ENCODE results near the gene CAMSAP1.

The CAMSAP1 gene

DNA sequence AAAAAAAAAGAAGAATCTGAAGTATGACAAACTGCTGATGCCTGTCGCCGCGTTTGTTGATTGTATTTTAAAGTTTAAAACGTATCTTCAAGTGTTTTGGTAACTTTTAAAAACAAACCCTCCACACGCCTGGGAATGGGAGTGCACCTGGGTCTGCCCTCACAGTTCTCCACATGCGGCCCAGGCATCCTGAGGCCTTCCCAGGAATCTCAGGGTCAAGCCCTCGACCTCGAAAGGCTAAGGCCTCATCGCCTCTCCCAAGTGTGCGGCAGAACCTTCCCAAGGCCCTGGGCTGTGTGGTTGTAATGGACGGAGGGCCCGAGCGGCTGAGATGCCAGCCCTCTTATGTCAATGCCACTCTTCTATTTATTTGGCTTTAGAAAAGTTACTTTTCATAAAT, 94.4 kb downstream of the CAMSAP1 start:
- DNase-seq = no peak

DNA sequence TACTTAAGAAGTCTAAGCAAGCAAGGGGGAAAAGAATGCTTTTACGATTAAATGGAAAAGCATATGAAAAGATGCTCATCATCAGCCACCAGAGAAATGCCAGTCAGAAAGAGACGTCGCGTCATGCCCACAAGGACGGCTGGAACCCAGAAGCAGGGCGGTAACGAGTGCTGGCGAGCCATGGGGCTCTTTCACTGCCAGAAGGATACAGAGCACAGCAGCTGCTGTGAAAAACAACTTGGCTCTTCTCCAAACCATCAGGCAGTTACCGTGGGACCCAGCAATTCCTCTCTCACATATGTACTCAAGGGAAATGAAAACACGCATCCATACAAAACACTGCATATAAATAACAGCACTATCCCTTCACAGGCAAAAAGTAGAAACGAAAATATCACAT, 95.5 kb downstream of the CAMSAP1 start:
- DNase-seq = no peak

DNA sequence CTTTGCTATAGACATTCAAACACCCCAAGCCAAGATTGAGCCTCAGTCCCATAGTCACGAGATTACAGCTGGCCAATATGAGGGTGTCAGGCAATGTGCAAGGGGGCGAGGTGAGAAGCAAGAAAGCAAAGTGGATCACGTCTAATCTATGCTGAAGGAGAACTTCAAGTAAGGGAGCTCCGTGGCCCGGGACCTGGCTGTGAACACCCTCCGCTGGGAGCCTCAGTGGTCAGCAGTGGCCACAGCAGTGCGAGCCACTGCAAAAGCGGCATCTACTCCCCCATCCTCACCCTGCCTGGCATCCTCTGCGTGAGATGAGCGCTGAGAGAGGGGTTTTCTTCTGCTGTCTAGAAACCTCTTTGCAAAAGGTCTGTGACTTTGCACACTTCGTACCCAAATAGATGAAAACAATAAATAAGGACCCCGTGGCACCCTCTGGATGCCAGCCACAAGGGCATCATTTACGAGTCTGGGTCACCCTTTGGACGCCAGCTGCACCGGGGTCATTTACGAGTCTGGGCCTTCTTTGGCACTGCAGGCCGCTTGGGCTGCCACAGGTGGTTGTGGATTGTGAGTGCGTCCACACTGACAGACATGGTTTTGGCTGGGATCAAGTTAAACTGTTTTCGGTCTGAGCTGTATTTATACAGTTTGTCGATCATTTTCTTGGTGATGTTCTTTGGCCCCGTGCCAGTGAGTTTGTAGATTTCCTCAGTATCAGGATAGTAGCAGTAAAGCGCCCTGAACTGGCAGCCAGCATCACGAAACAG, 96.4 kb downstream of the CAMSAP1 start:
- DNase-seq = no peak

DNA sequence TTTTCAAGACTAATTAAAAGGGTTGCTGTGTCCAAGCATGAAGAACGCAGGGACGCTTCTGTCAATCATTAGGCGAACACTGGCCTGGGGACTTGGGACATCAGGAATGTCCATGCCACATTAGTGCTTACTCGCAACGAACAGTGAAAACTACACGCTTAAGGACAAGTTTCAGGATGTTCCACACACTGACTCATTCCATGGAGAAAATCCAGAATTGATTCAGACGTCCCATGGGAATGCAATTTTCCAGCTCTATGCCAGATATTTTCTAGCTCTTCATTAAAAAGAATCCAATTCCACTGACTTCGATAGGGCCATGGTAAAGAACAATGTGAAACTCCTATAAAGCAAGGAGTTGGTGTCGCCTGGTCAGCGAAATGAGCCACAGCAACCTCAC, 98.2 kb downstream of the CAMSAP1 start:
- DNase-seq = no peak

DNA sequence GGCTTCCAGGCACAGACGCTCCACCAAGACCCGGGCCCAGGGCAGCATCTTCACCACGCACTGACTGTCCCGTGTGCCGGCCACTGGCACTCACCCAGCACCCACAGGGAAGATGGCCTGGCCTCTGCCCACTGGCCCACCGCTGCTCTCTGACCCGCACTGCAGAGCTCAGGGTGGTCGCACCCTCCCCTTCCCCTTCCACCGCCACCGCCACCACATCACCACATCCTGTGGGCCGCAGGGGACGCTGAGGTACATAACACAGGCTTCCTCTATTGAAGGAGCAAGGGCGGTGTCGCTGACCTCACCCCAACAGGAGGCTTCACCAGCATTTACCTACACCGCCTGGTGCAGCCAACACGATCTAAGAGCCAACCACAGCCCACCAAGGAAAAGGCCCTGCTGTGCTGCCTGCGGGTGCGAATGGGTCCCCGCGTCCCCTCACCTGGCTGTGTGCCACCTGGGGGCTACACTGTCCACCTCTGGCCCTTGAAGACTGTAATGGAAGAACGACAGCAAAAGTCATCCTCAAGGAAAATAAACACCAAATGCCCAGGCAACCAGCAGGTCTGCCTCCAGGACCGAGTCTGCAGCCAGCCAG, 101.8 kb downstream of the CAMSAP1 start:
- DNase-seq = no peak

DNA sequence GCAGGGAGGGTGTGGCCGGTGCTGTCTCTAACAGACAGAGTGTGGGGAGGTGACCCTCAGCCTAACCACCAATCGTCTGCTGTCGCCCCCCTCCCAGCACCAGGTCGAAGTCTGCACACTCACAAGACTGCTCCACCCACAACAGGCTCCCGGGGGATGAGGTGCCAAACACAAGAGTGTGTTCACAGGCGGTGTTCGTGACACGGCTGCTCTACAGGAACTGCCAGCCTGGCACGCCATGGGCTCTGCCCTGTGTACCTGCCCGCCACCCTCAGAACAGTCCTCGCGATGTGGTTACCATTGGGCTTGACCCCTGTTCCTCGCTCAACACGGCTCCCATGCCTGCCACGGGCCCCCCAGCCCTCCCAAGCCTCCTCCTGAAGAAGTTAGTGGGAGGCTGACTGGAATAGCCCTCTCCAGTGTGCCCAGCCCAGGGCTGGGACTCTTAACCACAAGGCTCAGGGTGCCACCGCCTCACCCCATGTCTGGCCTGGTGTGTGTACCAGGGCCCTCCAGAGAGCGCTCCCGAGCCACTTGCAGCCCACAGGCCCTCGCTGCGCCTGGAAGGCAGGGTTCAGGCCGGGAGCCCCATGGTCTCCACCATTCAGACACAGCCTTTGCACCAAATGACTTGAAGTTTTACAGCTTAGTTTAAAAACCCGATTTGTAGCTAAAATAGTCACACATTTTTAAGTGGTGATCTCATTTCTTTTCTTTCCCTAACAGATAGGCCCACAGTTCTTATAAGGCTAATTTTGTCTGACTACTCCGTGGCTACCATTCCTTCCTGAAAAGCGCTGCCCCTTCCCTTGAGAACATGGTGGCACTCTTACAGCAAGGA, 102.5 kb downstream of the CAMSAP1 start:
- DNase-seq = no peak

DNA sequence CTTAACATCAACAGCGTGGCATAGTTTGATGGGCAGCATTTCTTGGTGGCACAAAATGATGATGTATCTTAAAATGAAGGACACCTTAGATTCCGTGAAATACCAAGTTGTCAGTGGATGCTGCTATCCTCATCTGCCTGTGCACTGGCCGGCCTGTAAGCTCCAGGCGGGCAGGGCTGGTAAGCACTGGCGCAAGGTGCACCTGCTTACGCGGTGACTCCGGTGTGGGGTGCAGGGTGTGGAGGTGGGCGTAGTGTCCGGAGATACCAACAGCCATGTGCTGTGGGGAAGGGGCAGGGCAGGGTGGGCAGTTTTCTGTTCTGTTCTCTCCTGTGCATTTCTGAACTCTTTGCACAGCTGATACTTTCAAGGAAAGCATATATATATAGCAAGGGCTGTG, 103.9 kb downstream of the CAMSAP1 start:
- DNase-seq = no peak

DNA sequence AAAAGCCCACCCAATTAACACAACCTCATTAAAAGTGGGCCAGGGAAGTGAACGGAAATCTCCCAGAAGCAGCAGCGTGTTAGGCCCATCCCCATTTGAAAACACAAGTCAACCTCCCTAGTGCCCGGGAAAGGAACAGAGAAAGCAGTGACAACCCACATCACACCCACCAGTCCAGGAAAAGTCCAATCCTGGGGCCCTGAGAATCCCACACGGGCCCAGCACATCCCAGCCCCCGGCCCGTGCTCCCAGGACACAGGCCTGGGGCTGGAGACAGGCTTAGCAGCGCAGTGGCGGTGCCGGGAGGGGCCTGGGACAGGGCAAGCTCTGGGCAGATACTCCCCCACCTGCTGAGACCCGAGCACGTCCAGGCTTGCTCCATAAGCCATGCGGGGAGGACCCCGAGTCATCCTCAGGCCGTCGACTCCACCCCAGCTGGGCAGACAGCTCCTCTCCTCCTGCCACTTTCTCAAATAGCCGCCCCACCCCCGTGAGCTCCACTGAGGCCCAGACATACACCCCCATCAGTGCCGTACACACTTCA, 104.4 kb downstream of the CAMSAP1 start:
- no peak for DNase-seq

DNA sequence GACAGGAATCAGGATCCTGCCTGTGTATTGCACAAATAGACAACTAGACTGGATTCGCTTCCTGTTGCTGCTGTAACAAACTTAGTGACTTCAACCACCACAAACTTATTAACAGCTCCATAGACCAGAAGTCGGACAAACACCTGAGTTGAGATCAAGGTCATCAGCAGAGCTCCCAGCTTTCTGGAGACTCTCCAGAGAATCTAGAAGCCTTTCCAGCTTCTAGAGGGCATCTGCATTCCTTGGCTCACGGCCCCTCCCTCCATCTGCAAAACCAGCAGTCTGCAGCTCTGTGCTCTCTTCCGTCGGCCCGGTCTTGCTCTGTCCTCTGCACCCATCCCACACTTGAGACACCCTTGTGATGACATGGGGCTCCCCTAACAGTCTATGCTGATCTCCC, 106.3 kb downstream of the CAMSAP1 start:
- no peak for DNase-seq

DNA sequence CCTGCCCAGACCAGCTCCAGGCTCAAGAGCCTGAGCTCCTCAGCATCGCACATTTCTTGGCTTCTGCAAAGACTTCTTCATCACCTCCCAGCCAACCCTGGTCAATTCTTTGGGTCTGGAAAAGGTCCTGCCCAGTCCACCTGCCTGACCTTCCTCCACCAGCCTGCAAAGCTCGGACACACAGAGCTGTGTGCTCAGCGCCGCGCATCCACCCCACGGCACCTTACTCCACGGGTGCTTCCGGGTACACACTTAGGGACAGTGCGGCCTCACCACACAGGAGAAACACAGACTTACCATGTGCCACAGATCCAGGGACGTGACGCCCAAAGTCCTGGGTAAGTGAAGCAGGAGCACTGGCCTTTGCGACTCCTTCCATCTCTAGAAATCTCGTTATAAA, 108.1 kb downstream of the CAMSAP1 start:
- no peak for DNase-seq

DNA sequence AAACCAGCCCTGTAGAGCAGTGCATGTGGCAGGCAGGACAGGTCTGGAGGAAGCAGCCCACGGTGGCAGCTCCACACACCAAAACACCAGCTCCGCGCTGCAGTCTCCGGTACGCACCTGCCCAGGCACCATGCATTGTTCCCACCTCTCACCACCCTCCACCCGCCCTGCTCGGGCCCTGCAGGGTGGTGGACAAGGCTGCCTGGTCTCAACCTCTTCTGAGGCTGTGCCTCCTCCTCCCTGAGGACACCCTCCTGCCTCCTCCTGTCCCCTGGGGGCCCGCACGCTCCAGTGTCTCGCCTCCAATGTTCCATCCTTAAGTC, 109.1 kb downstream of the CAMSAP1 start:
- no peak for DNase-seq

DNA sequence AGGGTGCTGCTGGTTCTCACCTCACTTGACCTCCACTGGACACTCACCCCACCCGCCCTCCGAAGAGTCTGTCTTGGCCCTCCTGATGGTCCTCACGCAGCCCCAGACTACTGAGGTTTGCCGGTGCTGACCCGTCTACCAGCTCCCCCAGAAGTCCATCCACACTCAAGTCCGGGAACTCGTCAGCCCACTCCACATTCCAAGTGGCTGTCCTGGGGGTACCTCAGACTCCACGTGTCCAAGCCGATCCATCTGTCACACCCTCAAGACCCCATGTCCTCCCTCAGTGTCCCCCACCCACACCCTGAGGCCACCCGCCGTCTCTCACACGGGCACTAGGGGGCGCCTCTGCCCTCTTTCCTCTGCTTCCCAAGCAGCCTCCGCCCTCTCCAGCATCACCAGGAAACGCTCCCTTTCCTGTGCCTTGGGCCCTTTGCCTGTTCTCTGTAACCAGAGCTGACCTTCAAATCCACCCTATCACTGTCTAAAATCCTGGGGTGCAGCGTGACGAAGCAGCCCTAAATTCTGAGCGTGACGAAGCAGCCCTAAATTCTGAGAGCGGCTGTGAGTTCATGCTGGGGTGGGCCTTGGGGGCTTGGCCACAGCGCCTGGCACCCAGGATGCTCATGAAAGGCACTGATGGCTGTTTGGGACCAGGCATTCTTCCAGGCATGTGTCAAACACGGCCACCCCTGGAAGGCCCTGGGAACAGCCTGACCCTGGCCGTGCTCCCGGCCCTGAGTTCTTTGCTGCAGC, 109.7 kb downstream of the CAMSAP1 start:
- DNase-seq = no peak

DNA sequence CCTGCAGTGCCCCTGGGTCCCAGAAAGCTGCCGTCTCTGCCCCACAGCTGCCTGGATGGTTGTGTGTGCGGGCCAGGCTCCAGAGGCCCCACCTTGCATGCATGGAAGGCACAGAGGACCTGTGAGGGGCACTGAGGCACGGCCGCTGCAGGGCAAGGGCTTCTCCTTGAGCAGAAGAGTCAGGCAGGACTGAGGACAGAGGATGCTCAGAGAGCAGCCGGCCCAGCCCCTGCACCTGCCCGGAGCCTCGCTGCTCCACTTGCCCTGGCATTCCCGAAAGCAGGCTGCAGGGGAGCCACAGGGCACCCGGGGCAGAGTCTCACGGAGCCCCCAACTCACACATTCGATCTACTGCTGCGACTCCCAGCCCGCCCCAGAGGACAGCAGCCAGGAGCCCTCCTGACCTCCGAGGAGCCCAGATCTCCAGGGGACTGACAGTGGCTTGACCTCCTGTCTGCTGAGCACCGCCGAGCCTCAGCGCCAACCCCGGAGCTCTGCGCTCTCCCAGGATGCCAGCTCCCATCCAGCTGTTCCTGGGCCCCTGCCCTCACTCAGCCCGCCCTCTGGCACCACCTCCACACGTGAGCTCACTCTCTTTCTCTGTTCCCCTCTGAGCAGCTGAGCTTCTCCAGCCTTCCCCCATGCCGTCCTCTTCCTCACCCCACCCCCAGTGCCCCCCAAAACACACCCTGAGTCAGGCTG, 110.4 kb downstream of the CAMSAP1 start:
- no peak for DNase-seq

DNA sequence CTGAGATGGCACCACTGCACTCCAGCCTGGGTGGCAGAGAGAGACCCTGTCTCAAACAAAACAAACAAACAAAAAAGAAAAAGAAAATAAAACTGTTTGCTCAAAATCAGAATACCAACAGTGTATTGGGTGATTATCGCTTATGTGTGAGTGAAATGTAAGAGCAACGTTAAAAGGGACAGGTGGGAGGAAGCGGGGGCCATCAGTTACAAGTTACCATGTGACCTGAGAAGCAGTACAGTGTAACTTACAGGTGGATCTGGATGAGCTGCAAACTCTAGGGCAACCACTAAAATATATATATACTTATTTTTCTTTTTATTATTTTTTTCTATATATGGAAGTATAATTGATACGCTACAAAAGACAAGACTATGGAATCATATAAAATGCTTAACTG, 112.0 kb downstream of the CAMSAP1 start:
- DNase-seq = no peak

DNA sequence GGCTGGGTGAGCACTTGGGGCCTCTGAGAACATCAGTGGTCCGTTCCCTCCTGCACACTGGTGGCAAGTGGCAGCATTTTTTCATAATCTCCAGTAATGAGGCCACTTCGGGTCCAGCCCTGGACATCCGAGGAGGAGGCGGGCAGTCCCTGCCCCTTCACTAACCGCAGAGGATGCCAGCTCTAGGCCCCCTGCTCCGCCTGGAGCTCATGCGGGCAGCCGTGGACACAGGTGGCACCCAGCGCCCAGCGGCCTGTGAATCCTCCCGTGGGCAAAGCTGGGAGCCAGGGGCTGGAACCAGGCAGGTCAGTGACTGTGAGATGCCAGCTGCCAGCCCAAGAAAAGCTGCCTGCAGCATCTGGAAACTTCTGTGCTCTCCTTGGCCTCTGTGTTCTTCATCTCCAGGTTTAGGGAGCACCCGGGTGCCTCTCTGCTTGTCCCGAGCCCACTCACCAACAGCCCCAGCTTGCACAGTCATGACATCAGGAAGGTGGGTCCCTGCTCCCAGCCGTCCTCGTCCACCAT, 112.9 kb downstream of the CAMSAP1 start:
- no peak for DNase-seq

DNA sequence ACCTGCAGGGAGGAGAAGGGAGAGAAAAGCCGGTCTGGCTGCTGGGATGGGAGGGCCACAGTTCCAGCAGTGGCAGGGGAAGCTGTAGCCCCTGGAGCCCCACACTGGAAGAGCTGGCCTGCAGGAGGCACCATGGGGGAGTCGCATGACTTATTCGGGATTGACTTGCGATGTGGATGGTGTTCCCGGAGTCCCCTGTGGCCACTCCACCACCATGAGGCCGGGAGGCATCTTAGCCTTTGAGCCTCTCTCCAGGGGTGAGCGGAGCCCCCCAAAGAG, 113.3 kb downstream of the CAMSAP1 start:
- DNase-seq = no peak

DNA sequence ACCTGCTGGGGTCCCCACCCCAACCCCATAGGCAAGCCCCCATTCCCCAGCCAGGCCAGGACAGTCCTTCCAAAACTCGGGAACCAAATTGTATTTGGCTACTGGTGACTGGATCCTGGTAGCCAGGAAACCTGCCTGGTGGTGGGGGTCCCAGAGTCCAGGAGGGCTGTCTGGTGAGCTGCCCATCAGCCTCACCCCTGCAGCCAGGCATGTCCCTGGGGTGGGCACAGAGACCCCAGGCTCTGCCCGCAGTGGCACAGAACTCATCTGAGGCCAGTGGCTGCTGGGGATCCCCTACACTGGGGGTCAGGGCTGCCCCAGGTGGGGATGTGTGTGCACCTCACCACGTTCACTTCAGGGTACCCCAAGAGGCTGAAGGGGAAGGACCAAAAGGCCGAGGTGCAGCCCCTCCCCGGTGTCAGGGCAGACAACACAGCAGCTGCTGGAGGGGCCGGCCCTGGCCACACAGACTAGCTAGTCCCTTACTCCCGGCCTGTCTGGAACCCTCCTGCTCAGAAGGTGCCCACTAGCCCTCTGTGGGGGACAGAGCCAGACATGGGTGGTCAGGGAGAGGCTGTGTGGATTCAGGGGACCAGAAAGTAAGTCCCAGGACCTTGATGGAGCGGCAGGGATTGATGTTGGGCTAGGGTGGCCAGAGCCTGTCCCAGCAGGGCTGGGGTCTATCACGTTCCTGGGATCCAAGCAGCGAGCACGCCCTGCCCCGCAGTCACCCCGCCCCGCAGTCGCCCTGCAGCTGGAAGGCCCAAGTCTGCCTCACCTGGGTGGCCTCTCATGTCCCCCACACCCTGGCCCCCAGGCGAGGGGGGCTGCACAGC, 113.9 kb downstream of the CAMSAP1 start:
- no peak for DNase-seq

DNA sequence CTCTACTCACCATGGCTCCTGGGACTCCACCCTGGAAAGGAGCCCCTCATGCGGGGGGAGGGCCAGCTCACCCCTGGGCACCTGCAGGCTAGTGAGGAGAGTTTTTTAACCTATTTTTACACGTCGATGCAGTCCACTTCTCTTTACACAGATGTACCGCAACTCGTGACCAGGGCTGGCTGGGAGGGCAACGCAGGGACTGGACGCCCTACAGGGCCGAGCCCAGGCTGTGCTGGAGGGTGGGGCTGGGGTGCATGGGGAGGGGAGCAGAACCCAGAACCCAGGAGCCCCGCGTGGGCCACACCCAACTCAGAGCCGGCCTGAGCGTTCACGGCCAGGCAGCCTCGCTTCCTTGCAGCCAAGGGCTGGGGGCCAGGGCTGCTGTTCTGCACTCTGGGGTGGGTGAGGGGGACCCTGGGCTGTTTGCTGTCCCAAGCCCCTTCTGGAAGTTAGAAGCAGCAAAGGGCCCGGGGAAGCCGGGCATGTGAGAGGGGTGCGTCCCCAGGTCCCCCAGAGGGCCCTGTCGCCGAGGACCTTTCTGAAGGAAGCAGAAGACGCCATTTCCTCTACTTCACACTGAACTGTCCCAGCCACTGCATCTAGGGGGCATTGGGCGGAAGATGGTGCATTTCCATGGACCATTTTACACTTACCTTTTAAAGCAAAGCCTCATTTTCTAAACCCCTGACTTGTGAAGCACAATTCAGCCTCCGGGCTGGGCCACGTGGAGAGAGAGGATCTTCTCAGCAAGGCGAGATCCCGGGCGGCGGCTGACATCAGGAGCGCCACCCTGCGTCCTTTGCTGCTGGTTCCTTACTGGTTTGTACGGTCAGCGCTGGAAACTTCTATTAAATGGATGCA, 114.8 kb downstream of the CAMSAP1 start:
- no peak for DNase-seq

DNA sequence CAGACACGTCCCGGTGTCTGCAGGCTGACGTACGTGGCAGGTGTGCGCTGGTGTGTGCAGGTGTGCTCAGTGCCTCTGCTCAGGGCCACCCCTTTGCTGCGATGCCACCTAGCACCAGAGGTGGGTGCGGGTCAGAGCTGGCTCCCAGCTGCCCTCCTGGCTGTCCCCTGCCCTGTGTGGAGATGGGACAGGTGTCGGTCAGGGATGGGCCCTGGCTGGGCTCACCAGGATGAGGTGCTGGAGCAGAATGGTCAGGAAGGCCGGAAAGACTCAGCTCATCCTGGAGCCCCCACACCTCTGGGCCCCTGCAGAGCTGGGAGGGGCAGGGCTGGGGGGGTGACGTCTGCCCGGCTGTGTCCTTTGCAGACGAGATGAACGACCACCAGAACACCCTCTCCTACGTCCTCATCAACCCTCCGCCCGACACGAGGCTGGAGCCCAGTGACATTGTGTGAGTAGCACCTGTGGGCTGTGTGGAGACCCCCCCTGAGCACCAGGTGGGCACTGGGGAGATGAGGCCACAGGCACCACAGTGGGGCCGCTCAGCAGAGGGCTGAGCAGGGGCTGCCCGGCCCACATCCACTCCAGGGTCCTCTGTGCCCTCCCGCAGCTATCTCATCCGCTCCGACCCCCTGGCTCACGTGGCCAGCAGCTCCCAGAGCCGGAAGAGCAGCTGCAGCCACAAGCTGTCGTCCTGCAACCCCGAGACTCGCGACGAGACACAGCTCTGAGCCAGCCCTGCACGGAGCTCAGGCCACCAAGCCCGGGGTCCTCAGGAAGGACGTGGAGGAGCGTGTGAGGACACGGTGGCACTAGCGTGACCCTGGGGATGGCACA, 115.7 kb downstream of the CAMSAP1 start:
- no peak for DNase-seq

Data from right kidney (tissue), 1 donor.